Measurements from ENCODE around the gene IGFBP6.
"Not testable (repeated sequence)": the region's sequence is repeated elsewhere in the genome, so short reads cannot be mapped to it uniquely, and the experiment has no call there.

Gene IGFBP6

DNA sequence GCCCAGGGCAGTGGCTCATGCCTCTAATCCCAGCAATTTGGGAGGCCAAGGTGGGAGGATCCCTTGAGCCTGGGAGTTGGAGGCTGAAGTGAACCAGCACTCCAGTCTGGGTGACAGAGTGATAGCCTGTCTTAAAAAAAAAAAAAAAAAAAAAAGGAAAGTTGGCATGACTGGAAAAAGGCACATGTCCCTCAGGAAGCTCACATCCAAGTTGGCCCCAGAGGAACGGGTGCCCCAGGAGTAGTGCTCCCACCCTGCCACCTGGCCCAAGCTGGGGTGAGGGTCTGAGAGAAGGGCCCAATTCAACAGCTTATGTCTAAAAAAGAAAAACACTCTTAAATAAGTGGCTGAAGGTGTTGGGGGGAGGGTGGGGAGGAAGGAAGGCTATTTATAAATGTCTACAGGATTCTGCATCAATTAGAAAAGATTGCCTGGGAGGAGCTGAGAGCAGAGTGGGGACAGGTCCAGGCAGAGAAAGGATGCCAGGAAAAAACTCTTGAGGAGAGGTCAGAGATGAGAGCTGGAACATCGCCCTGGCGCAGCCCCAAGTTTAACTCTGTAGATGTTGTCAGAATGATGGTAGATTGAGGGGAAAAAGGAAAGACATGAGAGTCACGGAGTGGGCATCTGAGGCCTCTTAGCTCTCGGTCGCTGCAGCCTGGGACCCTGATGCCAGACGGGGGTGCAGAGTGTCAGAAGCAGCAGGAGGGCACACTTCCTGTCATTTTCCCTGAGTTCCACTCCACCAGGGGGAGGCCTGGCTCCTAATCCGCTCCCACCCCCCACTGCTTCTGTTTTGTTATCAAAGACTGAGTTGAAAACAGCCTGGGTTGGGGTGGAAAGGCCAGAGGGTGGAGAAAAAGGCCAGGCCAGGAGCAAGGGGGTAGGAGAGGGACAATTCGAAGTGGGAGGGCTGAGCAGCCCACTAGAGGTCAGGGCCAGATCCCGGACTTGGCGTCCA, 25.6 kb upstream of the IGFBP6 start:
- no peak for DNase-seq

DNA sequence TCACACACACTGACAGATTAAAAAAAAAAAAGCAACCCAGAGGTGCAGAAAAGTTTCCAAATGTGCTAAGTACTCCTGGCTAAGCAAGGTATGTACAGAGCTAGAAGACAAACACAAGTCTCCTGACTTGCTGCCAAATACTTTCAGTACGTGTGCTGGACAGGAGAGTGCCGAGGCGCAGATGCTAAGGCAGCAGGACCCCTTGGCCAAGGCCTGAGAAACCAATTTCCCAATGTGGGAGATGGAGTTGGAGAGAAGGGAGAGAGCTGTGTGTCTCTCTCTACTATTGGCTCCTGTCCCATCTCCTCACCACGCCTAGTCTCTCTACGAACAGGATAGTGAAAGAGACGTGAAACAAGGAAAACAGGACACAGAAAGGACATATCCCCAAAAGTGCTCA, 23.6 kb upstream of the IGFBP6 start:
- DNase-seq: no peak

- no peak for DNase-seq
Observed at GRCh38 chr12:53074283-53074998, 23.0 kb upstream of the IGFBP6 start.

- no peak for DNase-seq
Observed at GRCh38 chr12:53074999-53075370, 22.5 kb upstream of the IGFBP6 start.

GRCh38 chr12:53076461-53076860, 21.0 kb upstream of the IGFBP6 start:
- DNase-seq: no peak

GRCh38 chr12:53077030-53077429, 20.4 kb upstream of the IGFBP6 start:
- DNase-seq: no peak

DNA sequence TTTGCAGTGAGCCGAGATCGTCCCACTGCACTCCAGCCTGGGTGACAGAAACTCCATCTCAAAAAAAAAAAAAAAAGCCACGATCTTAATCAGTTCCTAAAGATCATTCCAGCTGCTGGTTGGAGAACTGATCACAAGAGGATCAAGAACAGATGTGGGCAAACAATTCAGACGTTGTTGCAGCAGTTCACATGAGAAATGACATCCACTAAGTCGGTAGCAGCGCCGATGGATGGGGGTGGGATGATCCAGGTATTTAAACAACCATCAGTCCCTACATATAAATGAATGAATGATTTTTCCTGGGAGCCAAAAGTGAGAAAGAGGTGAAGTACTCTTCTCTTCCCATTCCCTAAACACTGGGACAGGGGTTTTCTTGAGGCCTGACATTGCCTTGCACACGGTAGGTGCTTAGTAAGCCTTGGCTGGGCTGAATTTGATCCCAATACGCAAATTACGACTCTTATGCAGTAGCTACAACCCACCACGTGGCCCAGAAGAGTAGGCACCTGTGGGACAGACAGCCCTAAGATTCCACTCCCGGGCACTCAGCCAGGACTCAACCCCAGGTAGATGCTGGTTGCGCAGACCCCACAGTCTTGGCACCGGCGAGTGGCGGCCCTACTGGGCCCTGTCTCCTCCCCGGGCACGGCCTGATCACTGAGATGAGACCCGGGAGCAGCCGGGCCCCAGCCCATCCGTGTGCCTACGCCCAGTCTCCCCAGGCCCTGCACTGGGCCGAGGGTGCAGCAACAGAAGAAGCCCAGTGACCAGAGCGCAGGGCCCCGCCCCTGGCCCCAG, 18.8 kb upstream of the IGFBP6 start:
- peak; percentile 42 to 46 for DNase-seq

- peak; percentile 94 to 96 for DNase-seq
Observed at GRCh38 chr12:53079226-53080117, 18.0 kb upstream of the IGFBP6 start, which contains the start of gene SPRYD3. Gene SPRYD3 (minus strand): TSS chr12:53079390. CDS start chr12:53079333, 57 bp downstream.

- no peak for DNase-seq
Observed at GRCh38 chr12:53082637-53083175, 14.8 kb upstream of the IGFBP6 start.

GRCh38 chr12:53086361-53086760, 11.1 kb upstream of the IGFBP6 start:
- no peak for DNase-seq

DNA sequence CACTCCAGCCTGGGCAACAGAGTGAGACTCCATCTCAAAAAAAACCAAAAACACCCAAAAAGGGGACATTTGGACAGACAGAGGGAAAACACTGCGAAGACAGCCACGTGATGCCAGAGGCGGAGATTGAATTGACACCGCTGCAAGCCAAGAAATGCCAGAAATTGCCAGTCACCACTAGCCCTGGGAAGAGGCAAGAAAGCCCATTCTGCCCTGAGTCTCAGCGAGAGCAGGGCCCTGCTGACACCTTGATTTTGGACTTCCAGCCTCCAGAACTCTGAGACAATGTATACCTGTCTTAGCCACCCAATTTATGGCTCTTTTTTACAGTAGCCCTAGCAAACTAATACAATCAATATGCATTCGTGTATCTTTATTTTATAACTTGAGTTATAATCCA, 7.4 kb upstream of the IGFBP6 start:
- no peak for DNase-seq

- no peak for DNase-seq
Observed at GRCh38 chr12:53090554-53090953, 6.9 kb upstream of the IGFBP6 start.

DNA sequence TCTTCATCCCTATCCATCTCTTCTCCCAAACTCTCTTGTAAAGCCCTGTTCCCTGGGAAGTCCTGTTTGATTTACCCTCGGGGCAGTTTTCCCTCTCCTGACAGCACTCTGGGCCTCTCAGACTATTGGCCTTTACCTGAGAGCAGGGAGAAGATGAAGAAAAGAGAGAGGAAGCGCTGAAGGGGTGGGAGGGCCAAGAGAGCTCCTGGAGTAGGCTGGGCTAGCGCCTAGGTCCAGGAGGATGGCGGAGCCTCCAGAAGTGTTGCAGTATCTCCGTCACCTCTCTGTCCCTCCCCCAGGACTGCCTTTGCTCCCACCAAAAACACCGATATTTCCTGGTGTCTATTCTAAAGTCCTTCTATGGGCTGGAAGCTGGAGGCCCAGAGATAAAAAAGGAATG, 5.7 kb upstream of the IGFBP6 start:
- no peak for DNase-seq

- DNase-seq: no peak
Observed at GRCh38 chr12:53093777-53094393, 3.6 kb upstream of the IGFBP6 start.

DNA sequence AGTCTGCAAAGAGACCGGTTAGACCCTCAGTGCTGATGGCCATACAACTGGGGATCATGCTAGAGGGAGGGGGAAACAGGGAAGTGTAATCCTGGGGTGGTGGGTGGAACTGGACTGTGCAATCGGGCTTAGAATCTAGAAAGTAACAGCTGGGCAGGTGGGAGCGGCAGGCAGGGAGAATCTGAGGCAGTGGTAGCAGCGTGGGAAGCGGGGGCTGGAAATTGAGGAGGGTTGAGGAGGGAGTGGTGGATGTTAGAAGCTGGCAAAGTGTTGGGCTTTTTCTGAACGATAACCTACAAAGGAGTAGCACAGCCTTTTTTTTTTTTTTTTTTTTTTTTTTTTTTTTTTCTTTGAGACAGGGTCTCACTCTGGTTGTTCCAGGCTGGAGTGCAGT, 3.1 kb upstream of the IGFBP6 start:
- no peak for DNase-seq

DNA sequence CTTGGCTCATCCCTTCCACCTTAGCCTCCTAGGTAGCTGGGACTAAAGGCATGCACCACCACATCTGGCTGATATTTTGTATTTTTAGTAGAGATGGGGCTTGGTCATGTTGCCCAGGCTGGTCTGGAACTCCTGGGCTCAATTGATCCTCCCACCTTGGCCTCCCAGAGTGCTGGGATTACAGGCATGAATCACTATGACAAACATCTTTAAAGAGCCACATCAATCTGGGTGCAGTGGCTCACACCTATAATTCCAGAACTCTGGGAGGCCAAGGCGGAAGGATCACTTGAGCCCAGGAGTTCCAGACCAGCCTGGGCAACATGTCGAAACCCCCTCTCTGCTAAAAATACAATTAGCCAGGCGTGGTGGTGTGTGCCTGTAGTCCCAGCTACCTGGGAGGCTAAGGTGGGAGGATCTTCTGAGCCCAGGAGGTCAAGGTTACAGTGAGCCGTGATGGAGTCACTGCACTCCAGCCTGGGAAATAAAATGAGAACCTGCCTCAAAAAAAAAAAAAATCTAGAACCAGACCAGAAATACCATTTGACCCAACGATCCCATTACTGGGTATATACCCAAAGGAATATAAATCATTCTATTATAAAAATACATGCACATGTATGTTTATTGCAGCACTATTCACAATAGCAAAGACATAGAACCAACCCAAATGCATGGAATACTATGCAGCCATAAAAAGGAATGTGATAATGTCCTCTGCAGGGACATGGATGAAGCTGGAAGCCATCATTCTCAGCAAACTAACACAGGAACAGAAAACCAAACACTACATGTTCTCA, 2.5 kb upstream of the IGFBP6 start:
- not testable (repeated sequence) for DNase-seq

GRCh38 chr12:53095596-53095895, 1.9 kb upstream of the IGFBP6 start:
- DNase-seq: not testable (repeated sequence)

DNA sequence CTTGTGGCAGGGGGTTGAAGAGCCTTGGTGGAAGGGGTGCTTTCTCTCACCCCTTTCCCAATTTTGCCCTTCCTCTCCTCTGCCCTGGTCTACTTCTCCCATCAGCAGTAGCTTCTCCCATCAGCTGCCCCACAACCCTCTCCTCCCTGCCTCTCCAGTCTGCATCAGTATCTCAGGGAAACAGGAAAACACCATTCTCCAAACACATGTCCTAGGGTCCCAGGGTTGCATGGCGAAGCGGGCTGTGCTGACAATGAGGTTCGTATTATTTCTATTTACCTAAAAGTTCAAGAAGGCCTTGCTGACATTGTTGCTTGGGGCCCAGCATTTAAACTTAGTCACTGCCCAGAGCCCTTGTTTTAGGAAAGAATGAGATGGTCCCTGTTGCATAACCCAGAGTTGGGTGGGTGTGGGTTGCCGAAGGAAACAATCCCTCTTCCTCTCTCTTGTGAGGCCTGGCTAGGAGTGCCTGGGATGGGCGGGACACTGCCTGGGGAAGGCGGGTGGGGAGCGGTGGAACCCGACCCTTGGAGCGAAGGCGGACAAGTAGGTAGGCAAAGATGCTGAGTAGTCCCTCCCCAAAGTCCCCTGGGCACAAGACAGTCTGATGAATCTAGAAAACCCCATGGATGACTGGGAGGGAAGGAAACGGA, 1.3 kb upstream of the IGFBP6 start:
- DNase-seq: no peak

GRCh38 chr12:53096759-53097158, 708 bp upstream of the IGFBP6 start:
- no peak for DNase-seq

- DNase-seq: no peak
Observed at GRCh38 chr12:53097207-53097563, 282 bp upstream of the IGFBP6 start.

All from activated CD4-positive, alpha-beta T cell treated with anti-CD3 and anti-CD28 coated beads for 4 hours (primary cell).